Measurements from ENCODE around the gene SMIM11.
A peak's percentile ranks its signal among the peaks of the same experiment; 100 is the strongest.
"Not testable (repeated sequence)": the region's sequence is repeated elsewhere in the genome, so short reads cannot be mapped to it uniquely, and the experiment has no call there.

The SMIM11 gene

DNA sequence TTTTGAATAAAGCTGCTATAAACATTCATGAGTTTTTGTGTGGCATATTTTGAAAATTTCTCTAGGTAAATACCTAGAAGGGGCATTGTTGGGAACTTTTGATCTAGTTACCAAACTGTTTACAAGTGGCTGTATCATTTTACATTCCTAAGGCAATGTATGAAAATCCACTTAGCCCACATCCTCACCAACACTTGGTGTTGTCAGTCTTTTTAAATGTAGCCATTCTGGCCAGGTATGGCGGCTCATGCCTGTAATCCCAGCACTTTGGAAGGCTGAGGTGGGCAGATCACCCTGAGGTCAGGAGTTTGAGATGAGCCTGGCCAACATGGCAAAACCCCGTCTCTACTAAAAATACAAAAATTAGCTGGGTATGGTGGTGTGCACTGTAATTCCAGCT is 17.4 kb upstream of the SMIM11 start:
- peak; percentile 2 for DNase-seq

DNA sequence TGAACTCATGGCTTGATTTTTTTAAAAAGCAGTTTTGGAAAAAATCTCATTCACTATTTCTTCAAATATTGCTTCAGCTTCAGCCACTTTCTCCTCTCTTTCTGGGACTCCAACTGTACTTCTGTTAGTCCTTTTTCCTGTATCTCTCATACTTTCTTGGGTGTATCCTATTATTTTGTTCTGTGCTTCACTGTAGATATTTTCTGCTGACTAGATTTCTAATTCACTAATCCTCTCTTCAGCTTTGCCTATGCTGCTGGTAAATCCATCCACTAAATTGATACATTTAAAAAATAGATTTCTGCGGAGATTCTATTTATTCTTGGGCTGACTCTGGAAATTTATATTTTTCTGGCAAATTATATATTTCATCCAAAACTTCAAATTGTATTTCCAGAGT is 16.4 kb upstream of the SMIM11 start:
- no peak for DNase-seq

DNA sequence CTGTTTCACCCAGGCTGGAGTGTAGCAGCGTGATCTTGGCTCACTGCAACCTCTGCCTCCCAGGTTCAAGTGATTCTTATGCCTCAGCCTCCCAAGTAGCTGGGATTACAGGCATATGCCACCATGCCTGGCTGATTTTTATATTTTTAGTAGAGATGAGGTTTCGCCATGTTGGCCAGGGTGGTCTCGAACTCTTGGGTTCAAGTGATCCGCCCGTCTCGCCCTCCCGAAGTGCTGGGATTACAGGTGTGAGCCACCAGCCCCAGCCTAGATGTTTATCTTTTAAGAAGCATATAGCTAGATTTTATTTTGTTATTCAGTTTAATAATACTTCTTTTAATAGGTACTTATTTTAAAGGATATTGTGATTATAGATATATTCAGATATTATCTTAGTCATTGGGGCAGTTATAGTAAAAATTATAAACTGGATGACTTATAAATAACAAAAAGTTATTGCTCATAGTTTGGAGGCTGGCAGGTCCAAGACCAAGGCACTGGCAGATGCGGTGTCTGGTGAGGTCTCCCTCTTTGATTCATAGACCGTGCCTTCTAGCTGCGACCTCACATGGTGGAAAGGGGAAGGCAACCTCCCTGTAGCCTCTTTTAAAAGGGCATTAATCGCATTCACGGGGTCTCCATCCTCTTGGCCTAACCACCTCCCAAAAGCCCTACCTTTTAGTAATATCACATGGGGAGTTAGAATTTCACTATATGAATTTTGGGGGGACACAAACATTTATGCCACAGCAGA is 14.6 kb upstream of the SMIM11 start:
- peak; percentile 22 for DNase-seq

DNA sequence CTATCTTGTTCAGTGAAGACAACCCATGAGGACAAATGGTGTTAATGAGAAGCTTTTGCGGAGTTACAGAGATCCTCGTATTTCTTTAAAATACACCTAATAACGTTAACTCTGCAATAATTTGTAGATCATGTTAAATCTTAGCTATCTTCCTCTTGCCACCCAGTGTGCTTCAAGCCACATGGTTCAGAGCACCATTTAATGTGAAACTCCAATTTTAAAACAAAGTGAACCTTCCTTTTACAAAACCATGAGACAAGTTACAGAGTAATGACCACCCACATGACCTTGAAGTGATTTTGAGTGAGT is 13.2 kb upstream of the SMIM11 start:
- DNase-seq, result no peak

DNA sequence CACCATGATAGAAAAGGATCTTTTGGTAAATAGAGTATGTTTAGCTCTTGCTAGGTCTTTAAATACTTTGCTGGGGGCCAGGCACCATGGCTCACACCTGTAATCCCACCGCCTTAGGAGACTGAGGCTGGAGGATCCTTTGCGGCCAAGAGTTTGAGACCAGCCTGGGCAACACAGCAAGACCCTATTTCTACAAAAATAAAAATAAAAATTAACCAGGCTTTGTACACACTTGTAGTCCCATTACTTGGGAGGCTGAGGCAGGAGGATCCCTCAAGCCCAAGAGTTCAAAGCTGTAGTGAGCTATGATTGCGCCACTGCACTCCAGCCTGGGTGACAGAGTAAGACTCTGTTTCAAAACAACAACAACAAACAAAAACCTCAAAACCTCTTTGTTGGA is 12.6 kb upstream of the SMIM11 start:
- peak; percentile 2 for DNase-seq

DNA sequence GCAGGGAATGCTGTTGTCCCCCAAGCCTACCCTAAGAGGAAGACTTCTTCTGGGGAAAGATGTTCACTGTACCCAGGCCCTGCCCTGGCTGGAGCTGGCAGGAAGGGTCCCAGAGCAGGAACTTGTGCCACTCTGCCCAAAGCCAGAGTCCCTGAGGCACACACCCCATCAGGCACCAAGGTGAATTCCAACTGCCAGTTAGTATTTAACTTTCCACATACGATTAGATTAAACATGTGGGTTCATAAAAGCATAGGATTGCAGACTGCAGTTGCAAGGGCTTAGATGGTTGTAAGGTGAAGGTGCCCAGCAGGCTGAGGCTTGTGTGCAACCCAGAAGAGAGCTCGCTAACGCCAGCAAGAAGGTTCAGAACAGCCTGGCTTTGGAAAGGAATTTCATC is 11.6 kb upstream of the SMIM11 start, which contains the start of gene KCNE2:
TSS of gene KCNE2 (plus strand) at position 274 of the 400 bp plus-strand sequence. CDS start 6,473 bp downstream, outside the sequence.
- DNase-seq, result peak; percentile 19

DNA sequence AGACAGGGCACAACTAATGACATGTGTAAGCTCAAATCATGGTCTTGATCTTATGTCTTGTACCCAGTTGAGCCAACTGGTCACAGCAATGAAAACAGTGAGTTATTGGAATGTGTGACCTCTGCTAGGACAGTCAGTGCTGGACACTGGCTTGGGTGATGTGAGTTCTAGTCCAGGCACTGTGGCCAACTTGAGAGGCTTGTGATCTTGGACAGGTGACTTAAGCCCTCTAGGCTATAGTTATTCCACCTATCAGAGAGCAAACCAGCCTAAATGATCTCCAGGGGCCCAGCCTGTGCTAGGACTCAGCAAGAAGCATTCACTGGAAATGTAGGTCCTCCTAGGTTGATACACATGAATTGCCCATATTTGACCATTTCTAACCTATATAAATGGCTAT is 10.4 kb upstream of the SMIM11 start:
- peak; percentile 29 for DNase-seq

DNA sequence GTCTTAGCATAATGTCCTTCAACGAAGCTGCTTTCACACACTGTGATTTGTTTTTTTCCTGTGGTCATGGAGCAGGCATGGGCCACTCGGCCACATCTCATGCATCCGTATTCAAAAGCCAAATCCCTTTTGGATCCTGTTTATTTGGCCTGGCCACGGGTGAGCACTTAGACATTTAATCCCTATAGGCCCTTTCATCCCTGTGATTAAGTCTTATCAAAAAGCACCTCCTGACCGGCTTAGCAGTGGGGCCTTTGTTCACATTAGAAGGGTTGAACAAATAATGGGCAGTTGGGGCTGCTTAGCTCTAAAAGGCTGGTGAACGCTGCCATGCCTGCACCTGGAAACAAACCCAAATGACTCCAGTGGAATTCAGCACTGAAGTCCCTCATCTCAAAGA is 9.5 kb upstream of the SMIM11 start:
- peak; percentile 35 for DNase-seq

DNA sequence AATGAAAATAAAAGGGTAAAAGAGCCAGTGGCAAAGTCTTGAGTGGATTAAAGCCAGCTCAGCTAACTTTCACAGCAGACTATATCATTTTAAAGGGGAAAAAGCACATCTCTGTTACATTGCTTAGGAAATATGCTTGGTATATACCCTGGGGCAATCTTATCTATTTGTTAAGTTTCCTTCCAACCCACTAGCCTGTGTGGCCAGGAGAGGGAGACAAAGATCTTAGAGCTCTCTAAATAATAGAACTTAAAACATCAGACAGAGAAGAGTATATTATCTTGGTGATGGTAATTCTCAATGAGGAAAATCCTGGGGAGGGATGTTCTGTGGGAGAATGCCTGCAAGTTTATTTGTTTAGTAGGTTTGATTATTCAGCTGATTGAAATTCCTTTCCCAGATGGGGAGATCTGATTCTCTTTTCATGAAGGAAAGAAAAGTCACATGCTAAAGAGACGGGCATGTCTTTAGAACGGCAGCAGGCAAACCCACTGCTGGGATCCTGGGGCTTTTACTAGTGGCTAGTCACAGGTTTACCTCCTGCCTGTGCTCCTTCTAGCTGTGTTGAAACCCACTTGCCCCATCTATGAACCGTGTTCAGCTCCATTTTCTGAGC is 7.9 kb upstream of the SMIM11 start:
- DNase-seq, result peak; percentile 77

DNA sequence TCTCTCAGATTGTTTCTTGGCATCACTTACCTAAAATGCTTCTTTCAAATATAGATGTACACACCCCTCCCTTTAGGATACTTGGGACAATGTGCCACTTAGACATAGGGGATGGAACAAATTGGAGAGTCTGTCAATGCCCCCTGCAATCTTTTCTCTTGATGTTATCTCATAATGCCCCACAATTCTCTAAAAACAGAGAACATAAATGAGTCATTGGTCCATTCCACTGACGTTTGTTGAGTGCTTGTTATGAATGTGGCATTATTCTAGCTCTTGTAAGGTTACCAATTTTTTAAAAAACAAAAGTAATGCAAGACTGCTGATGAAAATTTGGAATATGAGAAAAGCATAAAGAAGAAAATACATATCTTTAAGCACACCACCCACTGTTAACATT is 5.6 kb upstream of the SMIM11 start:
- no peak for DNase-seq

DNA sequence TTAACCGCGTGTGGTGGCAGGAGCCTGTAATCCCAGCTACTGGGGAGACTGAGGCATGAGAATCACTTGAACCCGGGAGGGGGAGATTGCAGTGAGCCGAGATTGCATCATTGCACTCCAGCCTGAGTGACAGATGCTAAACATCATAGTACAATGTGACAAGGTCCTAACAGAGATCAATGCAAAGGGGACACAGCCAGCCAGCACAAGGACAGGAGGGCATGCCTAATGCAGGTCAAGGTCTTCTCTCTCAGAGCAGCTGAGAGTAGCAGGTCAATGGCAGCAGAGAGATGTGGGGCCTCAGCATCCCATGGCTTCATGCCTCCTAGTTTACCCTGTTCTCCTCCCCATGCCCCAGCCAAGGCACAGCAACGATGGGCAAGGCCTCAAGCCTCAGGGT is 3.0 kb upstream of the SMIM11 start:
- DNase-seq, result peak; percentile 28

DNA sequence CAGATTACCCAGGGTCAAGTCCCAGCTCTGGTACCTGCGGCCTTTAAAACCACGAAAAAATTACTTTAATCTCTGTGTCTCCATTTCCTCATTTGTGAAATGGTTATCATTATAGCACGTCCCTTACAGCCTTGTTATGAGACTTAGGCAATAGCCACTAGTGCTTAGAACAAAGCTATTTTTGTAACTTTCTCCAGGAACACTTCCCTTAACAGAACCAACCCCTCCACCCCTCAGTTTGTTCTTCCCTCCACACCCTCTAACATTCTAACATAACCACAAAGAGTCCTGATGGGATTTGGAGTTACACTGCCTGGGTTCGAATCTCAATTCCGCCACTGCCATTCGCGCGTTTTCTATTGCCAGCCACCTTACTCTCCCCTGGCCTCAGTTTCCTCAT is 845 bp upstream of the SMIM11 start:
- not testable (repeated sequence) for DNase-seq

DNA sequence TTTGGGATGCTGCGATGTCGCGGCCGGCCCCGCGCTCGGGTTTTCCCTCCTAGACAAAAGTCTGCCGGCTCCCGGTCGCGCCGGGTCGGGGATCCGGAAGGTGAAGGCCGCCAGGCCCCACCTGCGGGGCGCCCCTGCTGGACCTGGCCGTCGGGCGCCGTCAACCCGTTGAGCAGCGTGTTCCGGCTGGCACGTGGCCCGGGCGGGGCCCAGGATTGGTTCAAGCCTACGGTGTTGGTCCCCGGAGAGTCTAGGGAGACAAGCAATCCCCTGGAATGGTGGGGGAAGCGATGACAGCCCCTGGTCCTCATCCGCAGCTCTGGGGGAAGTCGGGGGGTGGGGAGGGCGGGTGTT is 289 bp downstream of the SMIM11 start:
- not testable (repeated sequence) for DNase-seq

DNA sequence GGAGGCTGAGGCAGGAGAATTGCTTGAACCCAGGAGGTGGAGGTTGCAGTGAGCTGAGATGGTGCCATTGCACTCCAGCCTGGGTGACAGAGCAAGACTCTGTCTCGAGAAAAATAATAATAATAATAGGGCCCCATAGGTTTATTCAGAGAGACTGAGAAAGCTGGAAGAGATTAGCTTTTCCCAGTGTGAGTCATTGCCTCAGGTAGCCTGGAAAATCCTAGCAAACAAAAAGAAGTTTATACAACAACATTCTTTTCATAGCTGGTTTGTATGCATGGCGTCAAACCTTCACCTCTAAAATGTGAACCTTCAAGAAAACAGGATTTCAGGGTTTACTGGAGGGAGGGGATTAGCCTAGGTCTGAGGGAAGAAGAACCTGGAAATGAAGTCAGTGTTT is 7.8 kb downstream of the SMIM11 start:
- DNase-seq, result not testable (repeated sequence)

DNA sequence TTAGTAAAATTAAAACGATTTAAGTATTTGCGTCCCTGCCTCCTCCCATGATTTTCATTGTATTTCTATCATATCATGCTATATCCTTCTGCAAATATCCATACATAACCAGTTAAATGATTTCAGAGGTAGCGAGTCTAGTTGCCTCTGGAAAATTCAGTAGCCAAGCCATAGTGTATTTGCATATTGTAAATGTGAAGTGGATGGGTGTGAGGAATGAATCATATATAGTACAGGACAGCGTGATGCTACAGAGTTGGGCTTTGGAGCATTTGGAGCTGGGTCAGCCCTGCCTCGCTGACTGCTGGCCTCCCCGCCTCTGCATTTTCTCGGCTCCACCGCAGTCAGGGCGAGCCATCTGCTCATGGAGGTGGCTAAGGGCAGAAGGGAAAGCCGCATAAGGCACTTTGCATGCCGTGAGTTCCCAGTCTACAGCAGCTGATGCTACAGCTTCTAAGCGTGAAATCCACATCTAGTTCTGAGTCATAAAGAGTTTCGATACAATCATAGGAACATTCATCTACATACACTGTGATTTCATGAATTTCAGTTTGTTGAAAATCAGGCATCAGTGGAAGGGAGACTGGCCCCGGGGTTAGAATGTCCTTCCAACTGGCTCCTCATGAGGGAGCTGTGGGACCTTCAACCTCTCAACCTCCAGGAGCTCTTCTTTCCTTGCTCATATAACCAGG is 8.6 kb downstream of the SMIM11 start:
- not testable (repeated sequence) for DNase-seq

DNA sequence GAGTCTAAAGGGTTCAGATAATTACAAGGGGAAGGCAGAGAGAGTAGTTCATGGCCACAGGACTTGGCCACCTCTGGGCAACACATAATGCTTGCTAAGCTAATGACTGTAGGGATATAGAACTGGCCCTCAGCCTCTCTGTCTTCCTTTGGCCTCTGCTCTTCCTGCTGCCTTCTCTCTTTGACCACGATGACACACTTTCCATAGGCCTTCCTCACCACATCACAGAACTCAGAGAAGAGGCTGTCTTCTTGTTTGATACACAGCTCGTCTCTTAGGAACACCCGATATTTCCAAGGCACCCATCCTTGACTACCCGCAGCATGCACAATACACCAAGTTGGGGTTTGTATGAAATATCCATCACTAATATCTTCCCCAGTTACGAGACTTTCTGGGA is 25.2 kb downstream of the SMIM11 start:
- not testable (repeated sequence) for DNase-seq

DNA sequence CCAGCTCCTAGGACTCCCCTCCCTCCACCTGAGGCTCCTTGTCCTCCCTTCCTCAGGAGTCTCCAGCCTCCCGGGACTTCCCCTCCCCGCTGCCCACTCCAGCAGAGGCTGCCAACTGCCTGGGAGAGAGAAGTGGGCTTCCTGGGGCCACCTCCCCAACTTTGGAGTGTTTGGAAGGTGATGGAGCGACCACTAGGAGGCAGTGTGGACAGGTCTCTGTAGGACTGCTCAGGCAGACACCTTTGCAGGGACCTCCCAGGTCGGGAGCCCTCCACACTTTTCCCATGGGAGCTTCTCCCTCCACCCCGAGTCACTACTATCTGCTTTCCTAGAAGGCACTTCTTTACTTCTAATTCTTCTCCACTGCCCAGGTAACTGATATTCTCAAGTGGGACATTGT is 29.4 kb downstream of the SMIM11 start:
- DNase-seq, result not testable (repeated sequence)

DNA sequence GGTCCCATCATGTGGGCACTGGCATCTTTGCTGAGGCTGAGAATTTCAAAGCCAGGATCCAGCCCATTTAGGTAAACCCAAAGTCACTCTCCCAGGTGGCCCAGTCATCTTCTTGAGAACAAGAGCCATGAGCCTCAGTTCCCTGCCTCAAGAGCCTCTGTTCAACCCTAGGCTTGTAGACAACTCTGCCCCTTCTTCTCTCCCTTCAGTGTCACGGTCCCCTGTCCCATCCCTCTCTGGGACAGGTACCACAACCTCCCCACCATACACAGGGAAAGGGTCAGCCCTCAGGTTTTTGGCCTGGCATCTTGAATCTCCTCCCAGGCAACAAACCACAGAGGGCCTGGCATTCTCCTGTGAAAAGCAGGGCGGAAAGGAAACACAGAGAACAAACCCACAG is 30.4 kb downstream of the SMIM11 start:
- not testable (repeated sequence) for DNase-seq

DNA sequence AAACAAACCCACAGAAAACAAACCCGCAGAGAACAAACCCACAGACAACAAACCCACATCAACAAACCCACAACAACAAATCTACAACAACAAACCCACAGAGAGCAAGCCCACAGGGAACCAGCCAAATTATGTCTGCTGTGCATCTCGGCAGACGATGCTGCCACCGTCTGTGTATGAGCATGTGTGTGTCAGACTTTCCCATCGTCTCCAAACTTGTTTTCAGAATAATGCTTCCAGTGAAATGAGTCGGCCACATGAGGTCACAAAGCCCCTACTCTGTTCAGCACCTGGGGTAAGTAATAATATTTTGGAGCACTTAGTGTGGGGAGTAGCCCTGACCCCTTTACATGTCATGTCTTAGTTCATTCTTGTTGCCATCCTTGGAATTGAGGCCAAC is 30.8 kb downstream of the SMIM11 start:
- not testable (repeated sequence) for DNase-seq

DNA sequence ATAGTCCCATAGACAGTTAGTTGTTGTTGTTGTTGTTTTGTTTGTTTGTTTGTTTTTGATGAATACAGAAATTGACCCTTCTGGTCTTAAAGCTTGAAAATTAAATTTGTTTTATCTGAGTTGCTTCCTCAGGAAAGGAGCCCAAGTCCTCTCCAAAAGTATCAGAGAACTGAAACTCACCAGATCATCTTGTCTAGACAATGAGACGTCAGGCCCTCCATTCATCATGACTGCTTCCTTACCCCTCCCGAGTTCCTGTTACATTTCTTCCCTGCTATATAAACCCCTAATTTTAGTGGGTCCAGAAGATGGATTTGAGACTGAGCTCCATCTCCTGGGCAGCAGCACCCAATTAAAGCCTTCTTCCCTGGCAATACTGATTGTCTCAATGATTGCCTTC is 31.4 kb downstream of the SMIM11 start:
- not testable (repeated sequence) for DNase-seq

DNA sequence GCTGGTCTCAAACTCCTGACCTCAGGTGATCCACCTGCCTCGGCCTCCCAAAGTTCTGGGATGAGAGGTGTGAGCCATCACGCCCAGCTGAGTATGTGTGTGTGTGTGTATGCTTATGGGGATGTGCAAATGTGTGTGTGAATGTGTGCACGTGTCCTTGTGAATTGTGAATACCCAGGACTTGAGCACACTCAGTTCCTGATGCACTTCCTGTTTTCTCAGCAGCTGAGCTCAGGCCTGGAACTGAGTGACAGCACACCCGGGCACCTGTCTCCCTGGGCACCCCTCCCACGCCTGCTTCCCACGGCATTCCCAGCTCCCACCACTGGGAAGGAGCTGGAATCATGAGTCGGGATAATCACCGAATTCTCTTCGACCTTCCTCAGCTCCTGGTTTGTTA is 32.0 kb downstream of the SMIM11 start:
- DNase-seq, result not testable (repeated sequence)

DNA sequence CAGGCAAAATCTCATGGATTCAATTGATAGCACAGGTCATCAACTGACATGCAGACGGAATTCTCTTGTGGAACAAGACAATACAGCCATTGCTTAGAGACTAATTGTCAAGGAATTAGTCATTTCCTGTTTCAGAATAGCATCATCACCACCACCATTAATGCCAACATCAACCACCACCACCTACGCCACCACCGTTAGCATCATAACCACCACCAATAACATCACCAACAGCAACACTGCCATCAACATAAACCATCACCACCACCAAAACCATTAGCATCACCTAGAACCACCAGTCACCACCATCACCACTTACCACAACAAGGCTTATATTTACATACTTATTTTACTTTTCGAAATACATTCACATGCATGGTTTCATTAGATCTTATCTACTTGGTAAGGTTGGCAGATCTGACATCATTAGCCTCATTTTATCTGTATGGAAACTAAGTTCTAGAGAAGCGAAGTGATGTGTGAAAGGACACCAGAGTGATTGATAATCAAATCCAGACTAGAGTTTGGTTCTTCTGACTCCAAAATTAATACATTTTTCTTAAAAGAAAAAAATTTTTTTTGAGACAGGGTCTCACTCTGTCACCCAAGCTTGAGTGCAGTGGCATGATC is 42.3 kb downstream of the SMIM11 start:
- DNase-seq, result not testable (repeated sequence)

DNA sequence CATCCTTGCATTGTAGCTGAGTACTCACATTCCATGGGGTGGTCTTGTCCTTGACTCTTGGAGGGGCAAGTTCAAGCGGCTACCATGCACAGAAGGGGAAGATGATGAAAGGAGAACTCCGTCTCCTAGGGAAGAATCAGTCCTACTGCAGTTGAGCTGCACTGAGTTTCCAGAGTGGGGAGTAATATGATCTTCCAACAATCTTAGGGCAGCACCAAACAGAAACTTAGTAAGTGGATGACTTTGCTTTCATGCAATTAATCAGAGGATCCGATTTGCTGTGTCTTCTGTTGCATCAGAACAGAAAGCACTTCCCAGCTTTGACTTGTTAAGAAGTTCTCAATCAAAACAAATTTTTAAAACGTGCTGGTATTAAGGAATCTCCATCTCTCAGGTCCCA is 48.5 kb downstream of the SMIM11 start, which contains the start of gene SMIM34:
TSS of gene SMIM34 (minus strand) at position 147 of the 400 bp plus-strand sequence. CDS start at position 35, 112 bp downstream.
- not testable (repeated sequence) for DNase-seq

DNA sequence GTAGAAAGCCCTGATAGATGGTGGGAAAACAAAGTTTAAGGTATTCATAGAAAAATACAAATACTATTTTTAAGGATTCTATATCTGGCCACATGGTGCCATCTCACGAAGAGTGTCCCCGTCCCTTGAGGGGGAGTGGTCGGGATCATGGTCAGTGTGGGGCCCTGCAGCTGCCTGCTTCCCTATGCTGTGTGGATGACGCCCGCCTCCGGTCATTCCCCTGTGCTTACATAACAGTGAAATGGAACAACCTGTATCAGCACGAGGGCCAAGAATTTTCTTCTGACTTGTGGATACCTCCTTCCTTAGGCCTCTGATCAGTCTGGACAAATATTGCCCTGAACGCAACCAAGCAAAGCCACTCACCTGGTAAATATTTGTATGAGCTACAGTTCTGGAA is 52.0 kb downstream of the SMIM11 start:
- DNase-seq, result not testable (repeated sequence)

All from islet precursor cell (in vitro differentiated cells).